Right ventricle myocardium inferior (tissue), 1 donor: Measurements from ENCODE around the gene KDM4C. TPM values are rescaled to one million over a fixed set of nuclear protein-coding genes. Genes with fewer than 3 reads are reported as not detected.

Experiments
- ATAC-seq: fragments of 200-7000 bp; cut with Tn5 transposase; one replicate; pipeline ENCODE4 v1.9.1; 2020; ENCODE audit warnings: mild to moderate bottlenecking, moderate library complexity
- DNase-seq: peaks from one replicate; pipeline ENCODE4 v3.0.0; 2021; ENCODE audit errors: missing footprints
- intact Hi-C: fragments of 100-400 bp; cut with DNase I; formaldehyde crosslinking; loops from one replicate; pipeline ENCODE4 v1.11.0; 2022
- total RNA-seq: library from RNA; stranded (reverse); fragmentation: NEBNext Ultra II Directional; extraction: Animal tissue kit (Norgen Biotek cat#: 25700); gene quantifications from one replicate; pipeline ENCODE4 v1.2.1, GENCODE V29; 2021
- donor health status: DM: no; HTN: yes; CAD: no; lungs with severe emphysema.

Gene KDM4C
- total RNA-seq, 1 donor from 2014 or later: 15.3 TPM

DNA sequence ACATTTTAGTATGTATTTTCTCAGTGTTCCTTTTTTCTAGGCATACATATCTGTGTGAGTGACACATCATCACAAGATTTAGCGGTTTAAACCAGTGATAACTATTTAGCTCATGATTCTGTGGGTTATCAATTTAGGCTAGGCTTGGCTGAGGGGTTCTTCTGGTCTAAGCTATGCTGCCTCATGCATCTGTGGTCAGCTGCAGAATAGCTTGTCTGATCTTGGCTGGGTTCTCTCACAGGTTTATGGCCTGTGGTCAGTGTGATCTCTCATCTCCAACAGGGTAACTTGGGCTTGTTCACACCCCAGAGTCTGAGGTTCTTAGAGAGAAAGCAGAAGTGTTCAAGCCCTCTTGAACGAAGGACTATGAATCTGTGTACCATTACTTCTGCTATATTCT is 363.3 kb downstream of the KDM4C start:
- ATAC-seq: no peak
- intact Hi-C loops: no loop called here
- DNase-seq: no peak

GRCh38 chr9:7121664-7122063 is 363.9 kb downstream of the KDM4C start:
- intact Hi-C loops: no loop called here

DNA sequence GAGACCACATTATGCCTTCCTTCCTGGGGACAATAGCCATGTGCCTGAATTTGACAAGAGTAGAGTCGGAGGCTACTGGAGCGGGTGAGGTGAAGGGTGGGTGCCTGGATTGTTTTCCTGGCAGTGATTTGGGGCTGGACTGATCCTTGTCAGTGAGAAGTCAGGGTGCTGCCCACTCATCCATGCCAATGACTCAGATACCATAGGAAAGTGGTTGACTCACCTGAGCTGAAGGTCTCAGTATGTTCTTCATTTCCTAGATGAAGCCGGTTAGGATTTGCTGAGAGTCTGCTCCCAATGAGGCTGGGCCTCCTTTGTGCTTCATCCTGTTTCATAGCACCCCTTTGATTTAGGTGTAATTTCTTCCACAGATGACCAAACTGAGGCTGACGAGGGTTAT is 366.0 kb downstream of the KDM4C start:
- intact Hi-C loops: no loop called here
- ATAC-seq: no peak
- no peak for DNase-seq

More at GRCh38 chr9:7121664-7122063, 363.9 kb downstream of the KDM4C start:
- no peak for DNase-seq
- ATAC-seq: no peak

DNA sequence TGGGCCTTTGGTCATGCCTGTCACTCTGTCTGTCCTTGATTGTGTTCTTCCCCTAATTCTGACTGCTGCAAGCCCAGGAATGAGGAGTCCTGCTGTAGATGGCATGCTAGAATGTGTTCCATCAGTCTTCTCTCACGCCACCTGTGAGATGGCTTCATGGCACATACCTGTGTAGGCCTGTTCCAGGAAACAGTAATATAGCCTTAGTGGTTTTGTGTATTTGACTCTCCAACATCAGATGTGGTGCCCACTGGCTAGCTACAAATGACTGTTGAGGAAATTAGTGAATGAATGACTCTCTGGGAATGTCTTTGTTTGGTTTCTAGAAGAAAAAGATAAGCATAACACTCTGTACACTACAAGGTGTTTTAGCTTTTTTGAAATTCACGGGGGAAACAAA is 367.5 kb downstream of the KDM4C start:
- intact Hi-C loops: no loop called here
- ATAC-seq (no peak), DNase-seq (no peak)

DNA sequence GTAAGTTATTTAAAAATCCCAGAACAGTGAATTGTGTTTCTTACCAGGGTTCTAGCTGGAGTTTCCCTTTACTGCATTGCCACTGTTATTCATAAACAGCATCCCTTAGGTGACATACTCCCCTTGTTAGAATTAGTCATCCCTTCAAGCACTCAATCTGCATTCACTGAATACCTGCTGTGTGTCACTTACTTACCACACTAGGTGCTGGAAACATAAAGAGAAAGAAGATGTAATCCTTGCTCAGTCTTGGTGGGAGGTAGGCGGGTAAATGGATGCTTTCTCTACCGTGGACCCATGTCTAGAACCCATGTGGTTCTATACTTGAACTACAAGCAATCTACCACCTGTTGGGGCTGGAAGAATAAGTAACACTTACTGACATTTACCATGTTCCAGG is 371.6 kb downstream of the KDM4C start:
- intact Hi-C loops: no loop called here
- DNase-seq (no peak), ATAC-seq (no peak)

- DNase-seq: no peak
- intact Hi-C loops: no loop called here
- ATAC-seq: no peak
Observed at GRCh38 chr9:7130266-7130820, 372.6 kb downstream of the KDM4C start.

GRCh38 chr9:7132605-7133004 is 374.8 kb downstream of the KDM4C start:
- intact Hi-C loops: no loop called here
- no peak for ATAC-seq
- no peak for DNase-seq

DNA sequence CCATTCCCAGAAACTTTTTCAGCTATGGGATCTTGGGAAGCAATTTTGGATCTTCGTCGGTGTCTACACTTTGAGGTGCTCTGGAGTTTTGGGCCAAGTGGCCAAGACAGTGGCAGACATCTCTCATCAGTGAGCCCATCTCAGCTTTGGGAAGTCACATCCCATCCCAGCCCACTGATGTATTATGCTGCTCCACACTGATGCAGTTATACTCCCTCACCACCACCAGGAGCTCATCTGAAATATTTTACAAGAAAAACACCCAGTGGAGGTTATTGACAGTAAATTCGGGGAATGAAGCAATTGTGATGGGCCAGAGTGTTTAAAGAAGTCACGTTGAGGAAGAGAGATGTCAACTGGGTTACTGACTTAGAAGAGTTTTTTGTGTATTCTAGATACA is 378.0 kb downstream of the KDM4C start:
- intact Hi-C loops: no loop called here
- ATAC-seq (no peak), DNase-seq (no peak)

DNA sequence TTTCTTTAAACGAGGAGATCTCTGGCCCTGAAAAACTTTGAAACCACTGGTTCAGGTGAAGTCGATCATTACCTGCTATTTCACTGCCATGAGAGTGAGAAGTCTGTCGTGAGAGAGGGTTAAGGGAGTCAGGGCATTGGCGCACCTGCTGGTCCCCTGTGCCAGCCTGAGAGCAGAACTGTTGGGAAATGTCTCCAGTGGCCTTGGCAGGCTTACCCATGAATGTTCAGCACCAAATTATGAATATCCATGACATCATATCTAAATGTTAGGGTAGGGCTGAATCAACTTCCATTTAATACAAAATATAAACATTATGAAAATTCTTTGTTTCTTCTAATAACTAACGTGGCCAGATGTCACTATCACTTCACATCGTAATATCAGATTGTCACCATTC is 379.3 kb downstream of the KDM4C start:
- no peak for DNase-seq
- intact Hi-C loops: no loop called here
- ATAC-seq: peak; percentile 80

DNA sequence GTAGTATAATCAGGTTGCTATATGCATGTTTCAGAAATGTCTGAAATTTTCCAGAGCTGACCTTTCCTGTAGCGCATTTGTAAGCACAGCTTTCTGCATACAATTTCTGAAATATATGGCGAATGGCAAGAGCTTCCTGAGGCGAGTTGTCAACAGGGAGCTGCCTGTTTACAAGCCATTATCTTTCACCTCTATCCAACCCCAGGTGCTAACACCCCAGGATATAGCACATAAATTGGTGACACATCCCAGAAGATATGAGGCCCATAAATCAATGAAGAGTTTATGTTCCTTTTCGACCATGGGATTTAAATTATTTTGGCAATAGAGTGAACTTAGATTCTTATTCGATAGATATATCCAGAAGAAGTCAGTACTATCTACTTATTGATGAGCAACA is 379.8 kb downstream of the KDM4C start:
- no peak for DNase-seq
- no peak for ATAC-seq
- intact Hi-C loops: no loop called here

GRCh38 chr9:7139886-7140285 is 382.1 kb downstream of the KDM4C start:
- DNase-seq (no peak), ATAC-seq (no peak)
- intact Hi-C loops: loop anchor here (5.0 kb wide), 1 partner anchor 48 kb away; no protein-coding TSS in a partner anchor

DNA sequence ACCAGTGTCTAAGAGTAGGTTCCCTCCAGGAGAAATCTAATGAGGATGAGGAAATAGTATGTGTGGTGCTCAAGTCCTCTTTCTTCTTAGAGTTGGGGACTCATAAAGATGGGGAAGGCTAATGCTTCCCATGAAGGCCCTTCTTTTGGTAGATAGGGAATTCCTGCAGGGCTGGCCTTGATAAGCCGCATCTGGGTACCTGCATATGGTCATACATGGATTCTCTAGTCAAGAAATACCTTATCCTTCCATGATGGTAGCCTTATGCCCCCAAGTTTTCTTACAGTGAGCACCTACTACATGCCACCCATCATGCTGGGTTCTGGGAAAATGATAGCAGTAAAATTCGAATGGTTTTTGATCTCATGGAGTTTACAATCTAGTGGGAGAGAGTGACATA is 382.6 kb downstream of the KDM4C start:
- DNase-seq (no peak), ATAC-seq (no peak)
- intact Hi-C loops: loop anchor here (5.0 kb wide), 1 partner anchor 48 kb away; no protein-coding TSS in a partner anchor

- DNase-seq (no peak), ATAC-seq (no peak)
- intact Hi-C loops: loop anchor here (5.0 kb wide), 1 partner anchor 51 kb away; no protein-coding TSS in a partner anchor
Observed at GRCh38 chr9:7143645-7144200, 385.9 kb downstream of the KDM4C start.

DNA sequence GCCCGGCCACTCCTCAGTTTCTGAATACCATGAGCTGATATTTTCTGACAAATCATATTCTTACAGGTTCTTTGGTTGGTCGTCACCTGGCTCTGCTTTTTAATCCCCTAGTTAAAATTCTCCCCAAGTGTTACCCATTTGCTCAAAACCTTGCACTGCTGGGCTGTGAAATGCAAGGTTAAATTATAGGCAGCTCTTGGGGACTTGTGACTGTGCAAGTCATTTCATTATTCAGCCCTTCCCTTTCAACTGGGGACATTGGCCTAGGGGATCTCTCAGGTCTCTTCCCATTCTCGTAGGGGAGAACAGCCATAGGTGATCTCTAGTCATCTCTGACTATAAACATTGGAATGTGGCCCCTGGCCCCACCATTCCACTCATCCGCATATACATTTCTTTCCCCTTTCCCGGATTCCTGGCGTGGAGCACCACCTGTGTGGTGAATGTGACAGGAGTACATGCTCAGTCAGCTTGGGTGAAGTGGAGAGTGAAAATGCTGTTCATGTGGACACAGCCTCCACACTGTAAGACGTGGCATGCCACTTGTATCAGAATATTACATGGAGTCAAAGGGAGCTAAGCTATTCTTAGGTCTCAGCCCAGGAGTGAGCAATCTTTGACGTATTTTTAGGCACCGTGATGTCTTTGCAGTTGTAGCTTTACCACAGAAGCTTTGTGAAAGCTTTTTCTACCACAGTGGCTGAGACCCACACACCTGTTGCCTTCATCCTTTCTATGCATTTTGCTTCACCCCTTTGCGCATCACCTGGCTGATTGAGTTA is 386.7 kb downstream of the KDM4C start:
- DNase-seq: no peak

DNA sequence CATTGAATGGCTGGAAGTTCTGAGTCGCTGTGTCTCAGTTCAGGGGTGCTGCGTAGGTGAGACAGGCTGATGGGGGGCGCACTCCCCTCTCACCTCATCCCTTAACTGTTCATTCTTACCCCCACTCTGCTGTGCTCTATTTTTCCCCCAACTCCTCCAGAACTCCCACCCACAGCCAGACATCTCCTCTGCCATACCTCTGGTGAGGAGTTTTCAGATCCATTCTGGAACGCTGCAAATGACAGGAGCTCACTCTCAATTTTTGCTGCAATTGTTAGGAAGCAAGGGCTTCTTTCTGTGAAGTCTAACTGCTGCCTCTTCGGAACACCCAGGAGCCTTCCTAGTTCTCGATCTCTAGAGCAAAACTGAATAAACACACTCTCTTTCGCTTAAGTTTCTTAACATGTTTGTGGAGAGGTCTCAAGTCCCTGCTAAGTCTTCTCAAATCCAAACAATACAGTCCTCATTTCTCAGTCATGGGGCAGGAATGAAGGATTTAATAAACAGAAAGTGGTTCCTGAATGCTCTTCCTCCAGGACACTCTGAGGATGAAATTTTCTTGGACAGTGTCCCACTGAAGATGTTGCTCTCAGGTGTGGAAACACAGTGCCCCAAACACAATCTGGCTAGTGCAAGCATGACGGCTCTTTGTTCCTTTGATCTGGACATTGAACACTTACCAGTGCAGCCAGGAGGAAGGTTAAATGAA is 387.7 kb downstream of the KDM4C start:
- no peak for ATAC-seq
- intact Hi-C loops: no loop called here
- no peak for DNase-seq

More for the DNA sequence above, 386.7 kb downstream of the KDM4C start:
- ATAC-seq: peak; percentile 45
- intact Hi-C loops: loop anchor here (5.0 kb wide), 1 partner anchor 52 kb away; no protein-coding TSS in a partner anchor

GRCh38 chr9:7146582-7146981 is 388.8 kb downstream of the KDM4C start:
- intact Hi-C loops: no loop called here
- DNase-seq (no peak), ATAC-seq (no peak)

DNA sequence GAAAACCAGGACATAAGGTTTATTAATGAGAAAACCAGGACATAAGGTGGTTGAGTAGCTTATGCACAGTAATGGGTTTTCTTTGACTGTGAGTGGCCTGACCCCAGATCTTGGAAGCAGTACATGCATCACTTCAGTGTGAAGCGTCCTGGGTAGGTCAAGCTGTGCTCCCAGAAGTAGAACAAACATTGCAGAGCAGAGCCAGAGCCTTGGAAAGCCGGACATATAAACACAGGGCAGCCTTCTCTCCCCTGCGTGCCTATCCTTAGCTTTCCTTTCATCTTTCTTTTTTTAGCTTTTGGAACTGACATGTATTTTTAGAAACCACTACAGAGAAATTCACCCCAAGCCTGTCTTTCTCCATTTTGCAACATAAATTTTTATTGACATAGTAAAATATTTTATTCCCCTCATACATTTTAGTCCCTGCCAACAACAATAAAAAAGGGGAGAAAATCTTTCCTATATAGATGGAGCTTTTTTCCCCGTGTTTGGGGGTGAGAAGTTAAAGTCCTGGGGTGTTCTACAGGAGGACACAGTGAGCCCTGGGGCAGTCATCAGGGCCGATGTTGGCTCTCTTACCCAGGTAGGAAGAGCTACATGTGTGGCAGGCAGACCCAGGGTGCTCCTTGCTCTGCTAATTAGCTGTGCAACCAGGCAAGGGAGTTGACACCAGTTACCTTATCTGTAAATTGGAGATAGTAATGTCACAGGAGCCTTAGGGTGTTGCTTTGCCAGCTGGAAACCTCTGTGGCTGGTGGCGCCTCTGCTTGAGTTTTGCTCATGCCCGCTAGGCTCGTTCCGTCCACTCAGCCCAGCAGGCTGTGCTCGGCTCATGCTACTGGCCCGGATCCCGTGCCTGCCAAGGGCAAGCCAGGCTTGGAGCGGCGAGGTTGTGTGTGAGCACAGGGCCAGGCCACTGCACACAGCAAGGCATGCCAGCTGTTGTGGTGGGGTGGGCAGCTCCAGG is 389.6 kb downstream of the KDM4C start:
- intact Hi-C loops: no loop called here
- DNase-seq: peak; percentile 75
- ATAC-seq: peak; percentile 85

DNA sequence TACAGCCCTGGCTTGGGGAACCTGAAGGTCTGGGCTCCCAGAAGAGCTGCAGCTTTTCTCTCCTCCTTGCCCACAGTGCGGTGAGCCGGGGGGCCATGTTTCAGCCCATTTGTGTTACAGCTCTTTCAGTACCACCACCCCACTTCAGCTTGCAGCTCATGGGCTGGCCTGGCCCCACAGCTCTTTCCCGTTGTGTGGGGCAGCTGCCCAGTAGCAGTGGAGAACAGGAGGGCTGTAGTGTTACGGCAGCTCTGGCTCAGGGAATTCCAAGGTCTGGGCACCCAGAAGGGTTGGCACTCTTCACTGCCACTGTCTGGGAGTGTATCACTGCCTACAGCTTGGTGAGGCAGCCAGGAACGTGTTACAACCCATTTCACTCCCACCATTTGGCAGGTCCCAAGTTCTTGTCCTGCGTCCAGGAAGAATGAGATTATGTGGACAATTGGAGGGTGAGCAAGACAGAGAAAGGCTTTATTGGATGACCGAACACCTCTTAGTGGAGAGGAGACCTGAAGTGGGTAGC is 390.5 kb downstream of the KDM4C start:
- peak; percentile 24 for ATAC-seq
- no peak for DNase-seq
- intact Hi-C loops: no loop called here
